K562 (cell line): ENCODE results near the gene MPHOSPH10. TPM values are rescaled to one million over a fixed set of nuclear protein-coding genes. Genes with fewer than 3 reads are reported as not detected.

ENCODE experiments used
- ATAC-seq: fragments of 200-7000 bp; cut with Tn5 transposase; 3 replicates; pipeline ENCODE4 v1.9.1; 2020; ENCODE audit warnings: moderate library complexity
- BruUV-seq: library from RNA; stranded (reverse); fragments of 400-500 nt; replicated peaks from 2 replicates; lab custom pipeline; 2021; lab: Mats Ljungman, UMichigan
- CTCF ChIA-PET: fragments of 300-600 bp; formaldehyde crosslinking; extraction: SDS; loops from one replicate; lab custom pipeline; 2021; ENCODE audit warnings: low intra/inter-chr PET ratio; lab: Yijun Ruan, JAX
- POLR2A ChIA-PET: fragments of 300-600, 350-650 bp; sonication (Branson Sonifier 250); formaldehyde crosslinking; extraction: SDS; loops from one replicate; lab custom pipeline; 2021; ENCODE audit warnings: antibody characterized with exemption, inconsistent platforms; lab: Yijun Ruan, JAX
- DNase-seq, 4 experiments: peaks; one replicate each; pipeline versions ENCODE4 v3.0.0 to v3.0.0-alpha.2; 2011 to 2018; ENCODE audit warnings: low spot score in 3 of 4, mixed read lengths in 3 of 4; ENCODE audit errors: extremely low read depth in 1 of 4
- FAIRE-seq: peaks from 2 replicates; lab custom pipeline; 2011; peaks lifted over from hg19 to GRCh38; lab: Jason Lieb, UNC
- H2AFZ ChIP-seq: 2 replicates; pipeline ENCODE4 v1.6.0; 2011; ENCODE audit warnings: low read depth, low read length, control low read depth, inconsistent platforms
- H3K27ac ChIP-seq: fragments of 200-600 bp; 3 replicates; pipeline ENCODE4 v1.8.0; 2011; ENCODE audit warnings: low read depth, mild to moderate bottlenecking, control low read depth, inconsistent platforms, low read length, moderate library complexity, mixed read lengths; ENCODE audit errors: extremely low read depth
- H3K27me3 ChIP-seq, 2 experiments: fragments of 300-600 bp in 1 of 2; 2 replicates in 1 of 2; 3 replicates in 1 of 2; pipeline versions ENCODE4 v1.6.0 to v1.8.0; 2011; ENCODE audit warnings: inconsistent platforms in 2 of 2, low read length in 2 of 2, mild to moderate bottlenecking in 1 of 2, mixed read lengths in 1 of 2, moderate library complexity in 1 of 2; ENCODE audit not compliant: control insufficient read depth in 2 of 2, insufficient read depth in 2 of 2
- H3K36me3 ChIP-seq: fragments of 300-600 bp; 3 replicates; pipeline ENCODE4 v1.8.0; 2011; ENCODE audit warnings: mild to moderate bottlenecking, low read length, inconsistent platforms; ENCODE audit not compliant: control insufficient read depth, insufficient read depth
- H3K4me1 ChIP-seq, 2 experiments: fragments of 200-600 bp in 1 of 2; replicated peaks in 1 of 2; 2 replicates in 1 of 2; 3 replicates in 1 of 2; pipeline versions ENCODE4 v1.5.1 to v1.8.0; 2011; ENCODE audit warnings: inconsistent platforms in 2 of 2, low read length in 2 of 2, mild to moderate bottlenecking in 1 of 2, mixed read lengths in 1 of 2, moderate library complexity in 1 of 2; ENCODE audit not compliant: control insufficient read depth in 2 of 2, insufficient read depth in 2 of 2
- H3K4me2 ChIP-seq: 2 replicates; pipeline ENCODE4 v1.6.1; 2011; ENCODE audit warnings: low read length, control low read depth, inconsistent platforms, mixed read lengths; ENCODE audit not compliant: insufficient read depth
- H3K4me3 ChIP-seq: fragments of 200-600 bp; sonication (generic), shearing (Covaris generic); 2 replicates; pipeline ENCODE4 v1.5.1; 2016; ENCODE audit warnings: control low read depth, inconsistent platforms
- H3K79me2 ChIP-seq: fragments of 200-600 bp; 3 replicates; pipeline ENCODE4 v1.8.0; 2011; ENCODE audit warnings: low read length, inconsistent platforms; ENCODE audit not compliant: control insufficient read depth, insufficient read depth
- H3K9ac ChIP-seq, 2 experiments: 2 replicates each; pipeline versions ENCODE4 v1.6.0 to v1.6.1; 2011; ENCODE audit warnings: low read depth in 2 of 2, low read length in 2 of 2, control low read depth in 1 of 2, inconsistent platforms in 1 of 2, mild to moderate bottlenecking in 1 of 2, mixed read lengths in 1 of 2; ENCODE audit not compliant: insufficient read depth in 1 of 2
- H3K9me1 ChIP-seq: one replicate; pipeline ENCODE4 v1.6.0; 2011; ENCODE audit warnings: inconsistent platforms, mild to moderate bottlenecking, low read length, moderate library complexity; ENCODE audit not compliant: control insufficient read depth, insufficient read depth
- H3K9me3 ChIP-seq: replicated peaks from 2 replicates; pipeline ENCODE4 v1.5.1; 2011; ENCODE audit warnings: low read depth, low read length, inconsistent platforms; ENCODE audit not compliant: control insufficient read depth, insufficient read depth
- H4K20me1 ChIP-seq: replicated peaks from 2 replicates; pipeline ENCODE4 v1.6.1; 2011; ENCODE audit warnings: low read length, inconsistent platforms, mixed read lengths; ENCODE audit not compliant: control insufficient read depth, insufficient read depth
- RBBP5 ChIP-seq: fragments of 200-600 bp; sonication (generic); IDR thresholded peaks from 2 replicates; pipeline ENCODE4 v1.6.1; 2012; ENCODE audit warnings: borderline replicate concordance, mild to moderate bottlenecking, low read length, control low read depth, inconsistent platforms; ENCODE audit not compliant: insufficient read depth, poor library complexity, severe bottlenecking
- ZNF431 ChIP-seq: sonication (generic); formaldehyde crosslinking; IDR thresholded peaks from 2 replicates; pipeline ENCODE4 v1.8.0; 2022; ENCODE audit warnings: mild to moderate bottlenecking, missing genetic modification reagents
- WGBS: fragments of 100-300 bp; shearing (Covaris generic); methylation state at CpG from one replicate; pipeline ENCODE4 v1.1.6; 2016; ENCODE audit warnings: low coverage, mixed read lengths; ENCODE audit not compliant: insufficient coverage; ENCODE audit errors: missing lambda C conversion rate; 5-methylcytosine and 5-hydroxymethylcytosine counted together
- in situ Hi-C: fragments of 300-500 bp; cut with MboI; formaldehyde crosslinking; loops from 4 replicates; pipeline ENCODE4 v1.15.0; 2018; ENCODE audit warnings: inconsistent platforms, mixed read lengths
- intact Hi-C: fragments of 100-400 bp; cut with micrococcal nuclease; formaldehyde crosslinking; loops from 2 replicates; pipeline ENCODE4 v1.14.2; 2022
- polyA plus RNA-seq, 8 experiments: library from polyadenylated mRNA; depleted of rRNA in 4 of 8; stranded (reverse) in 5 of 8; unstranded in 3 of 8; fragments of >200 nt; fragmentation: Nextera tagmentation in 2 of 8; fragmentation: Illumina TruSeq in 1 of 8; extraction: Ambion mirVana in 2 of 8; extraction: Trizol in 1 of 8; gene quantifications; 2 replicates each; pipeline versions ENCODE4 v1.2.1 to v1.2.3, GENCODE V29; 2011 to 2014; ENCODE audit warnings: inconsistent platforms in 1 of 8, missing spikeins in 1 of 8
- total RNA-seq, 7 experiments: library from RNA; depleted of rRNA in 6 of 7; stranded (reverse); fragments of >200 nt in 6 of 7; fragmentation: Illumina TruSeq in 2 of 7; extraction: Trizol in 2 of 7; gene quantifications; 2 replicates each; pipeline versions ENCODE4 v1.2.1 to v1.2.3, GENCODE V29; 2011 to 2021; ENCODE audit warnings: low replicate concordance in 1 of 7

Gene MPHOSPH10
- total and polyA plus RNA-seq, 9 of the 15 experiments (the other 6 are each of a cell fraction or from before 2014, with no cell fraction given) = 36.8 to 83.7 (median 58.5) TPM

GRCh38 chr2:71122387-71123298 is 7.8 kb upstream of the MPHOSPH10 start:
- Histone ChIP-seq H3K4me1 (peaks cover 0 to 2% of the 10 kb centered on the region in 2 experiments; a peak in 2 of 5 replicates), H3K9me3 (peaks cover 3% of the 10 kb centered on the region; the same call in 1 of the 2 replicates), H3K36me3 (peaks cover 63% of the 10 kb centered on the region; the same call in 2 of the 3 replicates), H3K79me2 (peaks cover 22% of the 10 kb centered on the region), H3K27me3 (no peaks in the 10 kb centered on the region), H3K4me3 (no peak overlapping the region), H3K27ac (no peak overlapping the region), H2AFZ (no peak overlapping the region), H4K20me1 (no peaks in the 10 kb centered on the region), H3K4me2 (no peak overlapping the region), H3K9ac (no peak overlapping the region), H3K9me1 (no peaks in the 10 kb centered on the region)
- ATAC-seq = 0 out of 3 replicates have a peak, but pooled peaks have one; percentile 25
- in situ Hi-C loops = no loop called here
- no peak for FAIRE-seq
- POLR2A ChIA-PET = interaction anchor here (0.6 to 3.8 kb wide), 4 partner anchors 7 to 1937 kb away, joined by 3 to 23 read pairs (median 4); partner anchors contain the start of genes MCEE and MPHOSPH10
- intact Hi-C loops = no loop called here
- BruUV-seq = no TSS peak
- CTCF ChIA-PET = no interaction called here
- TF ChIP-seq RBBP5 (no peak), ZNF431 (CRISPR knock-in tag) (peak; percentile 91)
- WGBS = 77% methylated on average over 7 of the region's 7 CpGs
- no peak for DNase-seq
